ENCODE data around the gene ADAM11.
"Not testable (repeated sequence)": the region's sequence is repeated elsewhere in the genome, so short reads cannot be mapped to it uniquely, and the experiment has no call there.

Gene ADAM11

DNA sequence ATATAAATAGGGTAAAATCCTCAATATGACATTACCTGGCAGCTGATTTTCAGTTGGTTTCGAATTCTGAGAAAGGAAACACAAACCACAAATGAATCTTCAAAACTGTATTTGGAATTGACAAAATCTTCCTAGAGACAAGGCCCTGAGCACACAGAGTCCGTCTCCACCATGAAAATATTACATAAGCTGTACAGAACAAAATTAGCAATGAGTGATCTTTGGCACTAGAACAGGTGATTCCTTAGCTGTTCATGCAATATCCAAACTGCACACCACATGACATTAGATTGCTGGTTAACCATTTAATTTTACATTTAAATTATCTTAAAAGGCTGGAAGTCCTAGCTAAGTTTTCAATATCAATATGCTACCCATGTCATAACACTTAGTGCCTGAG lies 39.6 kb downstream of the ADAM11 start:
- no peak for DNase-seq

GRCh38 chr17:44801880-44802279 lies 43.1 kb downstream of the ADAM11 start:
- DNase-seq = no peak

DNA sequence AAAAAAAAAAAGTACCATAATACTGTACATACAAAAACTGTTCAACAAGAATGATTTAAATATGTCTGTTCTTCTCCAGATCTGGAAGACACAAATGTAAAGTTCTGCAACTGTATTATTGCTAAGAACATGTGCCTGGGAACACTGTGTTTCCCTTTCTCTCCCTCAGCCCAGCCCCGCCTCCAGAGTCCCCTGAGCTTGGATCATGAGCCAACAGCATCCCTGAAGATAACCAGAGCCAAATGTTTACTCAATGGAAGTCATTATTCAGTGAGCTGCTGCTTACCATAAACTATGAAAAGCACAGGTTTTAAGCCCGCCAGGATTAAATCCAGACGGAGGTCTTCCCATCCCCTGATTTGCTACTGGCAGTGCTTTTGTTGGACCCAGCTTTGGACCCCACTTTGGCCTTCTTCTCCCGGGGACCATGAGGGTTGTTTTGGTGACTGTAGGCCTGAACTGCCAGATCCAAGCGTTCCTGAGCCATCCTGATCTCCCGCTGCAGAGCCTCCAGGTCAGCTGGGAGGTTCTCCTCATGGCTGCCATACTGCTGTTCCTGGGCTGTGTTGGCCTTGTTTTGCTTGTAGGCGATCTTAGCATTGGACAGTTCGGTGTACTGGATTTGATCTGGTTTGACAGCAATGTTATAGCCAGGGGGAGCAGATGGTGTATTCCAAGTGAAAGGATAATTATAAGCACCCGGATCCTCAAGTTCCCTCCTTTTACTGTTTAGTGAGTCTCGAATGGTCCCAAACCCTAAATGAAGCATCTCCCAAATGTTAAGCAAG lies 45.7 kb downstream of the ADAM11 start:
- no peak for DNase-seq

DNA sequence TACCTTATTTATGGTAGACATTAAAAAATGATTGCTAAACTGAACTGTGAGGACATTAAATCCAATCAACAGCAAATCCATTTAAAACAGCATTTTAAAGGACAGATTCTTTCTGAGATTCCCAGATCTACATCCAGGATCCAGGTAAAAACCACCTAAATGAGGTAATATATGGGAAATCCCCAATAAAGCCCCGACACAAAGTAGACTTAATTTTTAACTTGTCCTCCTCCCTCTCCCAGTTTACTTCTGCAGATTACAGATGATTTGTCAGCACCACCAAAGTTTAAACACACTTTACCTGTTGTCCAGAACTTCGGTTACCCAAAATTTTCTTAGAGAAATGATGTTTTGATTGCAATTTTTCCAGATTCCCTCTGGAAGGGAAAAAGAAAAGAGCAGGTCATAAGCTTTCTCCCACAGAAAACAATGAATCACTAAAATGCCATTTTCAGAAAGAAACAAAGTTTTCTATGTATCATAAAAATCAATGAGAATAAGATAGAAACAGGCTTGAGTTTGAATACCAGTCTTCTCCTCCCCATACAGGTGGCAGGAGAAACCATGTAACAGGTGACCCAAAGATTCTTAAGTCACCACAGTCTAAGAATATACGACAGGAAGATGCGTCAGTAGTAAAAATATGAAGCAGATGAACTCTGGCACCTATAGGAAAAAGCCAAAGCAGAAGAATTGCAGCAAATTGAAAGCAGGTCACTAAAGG lies 48.5 kb downstream of the ADAM11 start:
- DNase-seq = no peak

DNA sequence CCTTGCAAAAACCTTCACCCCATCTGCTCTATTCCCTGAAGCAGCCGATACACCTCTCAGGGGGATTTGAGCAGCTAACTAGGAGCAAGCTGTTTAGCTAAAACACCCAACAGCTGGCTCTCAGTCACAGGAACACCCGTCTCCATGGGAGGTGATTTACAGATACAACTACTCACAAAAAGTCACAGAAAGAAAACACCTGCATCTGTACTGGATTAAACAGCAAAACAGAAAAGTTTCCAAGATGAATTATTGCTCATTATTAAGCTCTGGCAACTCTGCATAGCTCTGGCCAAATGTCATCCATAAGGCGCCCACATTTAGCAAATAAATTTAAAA lies 49.0 kb downstream of the ADAM11 start:
- DNase-seq = no peak

DNA sequence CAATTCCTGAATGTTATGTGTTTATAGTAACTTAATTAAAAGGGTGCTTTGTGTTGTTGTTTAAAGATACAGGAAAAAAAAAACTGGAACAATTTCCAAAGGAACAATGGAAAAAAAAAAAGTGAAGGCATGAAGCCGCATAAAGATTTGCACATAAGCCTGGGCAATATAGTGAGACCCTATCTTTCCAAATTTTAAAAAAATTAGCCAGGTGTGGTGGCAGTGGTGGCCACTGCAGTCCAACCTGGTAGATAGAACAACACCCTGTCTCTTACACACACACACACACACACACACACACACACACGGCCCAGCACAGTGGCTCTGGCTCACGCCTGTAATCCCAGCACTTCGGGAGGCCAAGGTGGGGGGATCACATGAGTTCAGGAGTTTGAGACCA lies 49.4 kb downstream of the ADAM11 start:
- no peak for DNase-seq

DNA sequence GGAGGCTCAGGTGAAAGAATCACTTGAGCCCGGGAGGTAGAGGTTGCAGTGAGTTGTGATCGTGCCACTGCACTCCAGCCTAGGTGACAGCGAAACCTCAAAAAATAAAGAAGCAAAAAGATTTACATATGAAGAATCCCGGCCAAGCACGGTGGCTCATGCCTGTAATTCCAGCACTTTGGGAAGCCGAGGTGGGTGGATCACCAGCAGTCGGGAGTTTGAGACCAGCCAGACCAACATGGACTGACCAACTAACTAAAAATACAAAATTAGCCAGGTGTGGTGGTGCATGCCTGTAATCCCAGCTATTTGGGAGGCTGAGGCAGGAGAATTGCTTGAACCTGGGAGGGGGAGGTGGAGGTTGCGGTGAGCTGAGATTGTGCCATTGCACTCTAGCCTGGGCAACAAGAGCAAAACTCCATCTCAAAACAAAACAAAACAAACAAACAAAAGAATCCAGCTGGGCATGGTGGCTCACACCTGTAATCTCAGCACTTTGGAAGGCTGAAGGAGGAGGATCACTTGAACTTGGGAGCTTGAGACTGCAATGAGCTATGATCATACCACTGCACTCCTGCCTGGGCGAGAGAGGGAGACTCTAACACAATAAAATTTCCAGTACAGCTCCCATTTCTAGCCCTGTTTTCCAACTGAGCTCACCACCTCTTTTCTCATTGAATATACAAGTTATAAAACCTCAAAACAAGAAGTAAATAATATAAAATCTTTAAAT lies 50.0 kb downstream of the ADAM11 start:
- not testable (repeated sequence) for DNase-seq

DNA sequence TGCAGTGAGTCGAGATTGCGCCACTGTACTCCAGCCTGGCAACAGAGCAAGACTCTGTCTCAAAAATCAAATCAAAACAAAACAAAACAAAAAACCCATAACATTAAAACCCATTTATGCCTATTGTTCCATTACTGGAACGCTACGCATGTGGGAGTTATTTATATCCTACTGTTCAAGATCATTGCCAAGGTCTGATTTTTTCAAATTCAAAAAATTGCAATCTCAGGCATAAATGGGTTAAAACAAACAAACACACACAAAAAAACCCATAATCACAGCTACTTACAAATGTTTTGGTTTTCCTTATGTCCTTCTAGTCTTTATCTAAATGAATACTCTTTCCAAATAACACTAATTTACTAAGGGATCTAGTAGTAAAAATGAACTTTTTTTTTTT lies 53.5 kb downstream of the ADAM11 start:
- DNase-seq = no peak

GRCh38 chr17:44818508-44818907 lies 59.7 kb downstream of the ADAM11 start:
- not testable (repeated sequence) for DNase-seq

- no peak for DNase-seq
Measured at GRCh38 chr17:44820631-44821212, 61.9 kb downstream of the ADAM11 start.

- not testable (repeated sequence) for DNase-seq
Measured at GRCh38 chr17:44825236-44825635, 66.4 kb downstream of the ADAM11 start.

- DNase-seq = no peak
Measured at GRCh38 chr17:44826123-44826790, 67.5 kb downstream of the ADAM11 start.

DNA sequence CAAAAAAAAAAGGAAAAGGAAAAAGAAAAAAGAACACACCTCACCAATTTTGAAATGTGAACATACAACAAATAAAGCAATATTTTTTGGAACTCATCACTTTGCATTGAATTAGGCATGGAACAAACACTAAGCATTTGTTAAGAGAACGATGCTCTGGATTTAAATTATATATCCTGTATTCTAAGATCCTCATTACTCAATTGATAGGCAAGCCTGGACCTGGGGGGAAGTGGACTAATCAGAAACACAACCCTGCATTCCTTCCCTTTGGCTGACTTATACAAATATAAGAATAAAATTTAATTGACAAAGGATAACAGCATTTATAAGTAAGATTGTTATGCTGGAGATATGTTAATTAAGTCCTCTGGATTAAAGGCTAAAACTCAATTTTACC lies 69.1 kb downstream of the ADAM11 start:
- DNase-seq = no peak

- DNase-seq = no peak
Measured at GRCh38 chr17:44828919-44829522, 70.2 kb downstream of the ADAM11 start.

DNA sequence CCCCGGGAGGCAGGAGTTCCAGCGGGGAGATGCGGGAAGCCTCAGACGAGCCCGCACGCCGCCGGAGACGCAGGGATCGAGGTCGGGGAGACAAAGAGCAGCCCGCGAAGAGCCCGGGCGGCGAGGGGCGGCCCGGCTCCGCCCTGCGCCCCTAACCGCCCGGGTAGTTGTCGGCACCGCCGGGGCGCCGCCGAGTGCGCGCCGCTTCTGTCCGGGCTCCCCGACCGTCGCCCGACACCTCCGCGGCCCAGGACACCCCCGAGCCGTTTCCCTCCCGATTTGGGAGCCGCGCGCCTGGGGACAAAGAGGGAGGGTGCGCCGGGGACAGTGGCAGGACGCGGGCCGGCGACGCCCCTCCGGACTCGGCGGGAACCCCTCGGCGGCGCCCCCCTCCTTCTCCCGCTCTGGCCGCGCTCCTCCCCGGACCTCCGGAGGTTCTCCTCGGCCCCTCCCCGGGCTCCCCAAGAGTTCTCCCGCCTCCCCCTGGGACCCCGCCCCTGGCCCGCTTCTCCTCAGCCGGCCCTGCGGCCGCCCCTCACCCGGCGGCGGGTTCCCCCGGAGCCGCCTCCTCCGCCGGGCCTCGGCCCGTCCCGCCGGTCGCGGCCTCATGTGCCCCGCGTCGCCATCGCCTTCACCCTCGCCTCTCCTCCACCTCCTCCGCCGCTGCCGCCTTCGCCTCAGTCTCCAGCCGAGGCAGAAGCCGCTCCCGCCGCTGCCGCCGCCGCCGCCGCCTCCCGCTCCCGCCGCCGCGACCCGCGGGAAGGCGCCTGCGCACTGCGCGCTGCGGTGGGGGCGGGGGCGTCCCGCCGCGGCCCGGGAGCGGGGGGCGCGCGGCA lies 71.0 kb downstream of the ADAM11 start, which contains the start of gene GJC1:
TSS of gene GJC1 (minus strand) at position 765 of the 836 bp plus-strand sequence. CDS start 24,470 bp downstream, outside the sequence.
- no peak for DNase-seq

- DNase-seq = no peak
Measured at GRCh38 chr17:44830359-44831288, 71.8 kb downstream of the ADAM11 start.

- DNase-seq = no peak
Measured at GRCh38 chr17:44831371-44831770, 72.6 kb downstream of the ADAM11 start.

Data from OCI-M1 (cell line).